ENCODE measurements around the gene PLCB3. TPM values are rescaled to one million over a fixed set of nuclear protein-coding genes. Genes with fewer than 3 reads are reported as not detected.

The PLCB3 gene
- total RNA-seq, 1 donor from 2014 or later, result 12.0 TPM

GRCh38 chr11:64260147-64260708 lies 8.9 kb downstream of the PLCB3 start:
- ATAC-seq, result no peak
- no peak for DNase-seq
- intact Hi-C loops (cut with micrococcal nuclease), result no loop called here

DNA sequence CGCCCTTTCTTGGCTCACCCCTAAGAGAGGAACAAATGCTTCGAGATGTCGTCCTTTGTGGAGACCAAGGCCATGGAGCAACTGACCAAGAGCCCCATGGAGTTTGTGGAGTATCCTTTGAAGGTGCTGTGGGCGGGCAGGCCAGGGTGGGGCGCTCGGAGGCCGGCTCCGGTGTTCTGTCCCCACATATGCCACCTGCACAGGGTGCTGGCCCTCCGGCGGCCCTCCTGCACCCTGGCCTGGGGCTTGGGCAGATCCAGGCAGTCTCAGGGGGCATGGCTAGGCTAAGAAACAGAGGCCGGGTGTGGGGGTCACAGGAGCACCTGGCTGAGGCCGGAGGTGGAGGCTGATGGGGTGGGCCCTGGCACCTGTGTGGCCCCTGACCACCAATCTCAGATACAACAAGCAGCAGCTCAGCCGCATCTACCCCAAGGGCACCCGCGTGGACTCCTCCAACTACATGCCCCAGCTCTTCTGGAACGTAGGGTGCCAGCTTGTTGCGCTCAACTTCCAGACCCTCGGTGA lies 10.3 kb downstream of the PLCB3 start:
- intact Hi-C loops (cut with micrococcal nuclease), result no loop called here
- ATAC-seq, result no peak
- no peak for DNase-seq

- intact Hi-C loops (cut with micrococcal nuclease), result no loop called here
- DNase-seq, result no peak
These were observed 11.1 kb downstream of the PLCB3 start for GRCh38 chr11:64262271-64263002.

DNA sequence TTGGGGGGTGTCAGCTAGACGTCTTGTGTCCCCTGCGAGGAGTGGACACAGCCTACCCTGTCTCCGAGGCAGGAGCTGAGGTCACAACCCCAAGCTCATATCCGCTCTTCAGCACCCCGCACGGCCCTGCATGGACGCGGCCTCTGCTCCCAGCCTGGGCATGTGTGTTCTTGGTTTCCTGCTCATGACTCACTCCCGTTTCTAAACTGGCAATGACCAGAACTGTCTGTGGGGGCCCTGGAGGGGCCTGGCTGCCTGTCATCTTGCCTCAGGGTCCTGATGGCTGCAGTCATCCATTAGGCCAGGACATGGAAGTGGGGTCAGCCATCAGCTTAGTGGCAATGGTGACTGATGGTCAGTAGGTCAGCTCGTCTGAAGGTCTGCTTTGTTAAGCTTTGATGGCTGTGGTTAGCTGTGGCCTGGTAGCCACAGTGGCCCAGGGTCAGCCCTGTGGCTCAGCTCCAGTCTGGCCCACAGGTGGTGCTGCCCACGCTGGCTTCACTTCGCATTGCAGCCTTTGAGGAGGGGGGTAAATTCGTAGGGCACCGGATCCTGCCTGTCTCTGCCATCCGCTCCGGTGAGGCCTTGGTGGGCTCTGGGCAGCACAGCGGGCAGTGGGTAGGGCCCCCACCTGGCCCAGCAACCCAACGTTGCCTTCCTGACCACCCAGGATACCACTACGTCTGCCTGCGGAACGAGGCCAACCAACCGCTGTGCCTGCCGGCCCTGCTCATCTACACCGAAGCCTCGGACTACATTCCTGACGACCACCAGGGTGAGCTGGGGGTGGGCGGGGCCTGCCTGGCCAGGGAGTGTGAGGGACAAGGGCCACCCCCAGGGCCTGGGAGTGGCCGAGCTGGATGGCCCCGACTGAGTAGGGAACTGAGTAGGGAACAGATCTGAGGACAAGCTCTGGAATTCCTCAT lies 12.0 kb downstream of the PLCB3 start:
- DNase-seq (no peak), ATAC-seq (no peak)
- intact Hi-C loops (cut with micrococcal nuclease), result no loop called here

More at GRCh38 chr11:64262271-64263002, 11.1 kb downstream of the PLCB3 start:
- no peak for ATAC-seq

DNA sequence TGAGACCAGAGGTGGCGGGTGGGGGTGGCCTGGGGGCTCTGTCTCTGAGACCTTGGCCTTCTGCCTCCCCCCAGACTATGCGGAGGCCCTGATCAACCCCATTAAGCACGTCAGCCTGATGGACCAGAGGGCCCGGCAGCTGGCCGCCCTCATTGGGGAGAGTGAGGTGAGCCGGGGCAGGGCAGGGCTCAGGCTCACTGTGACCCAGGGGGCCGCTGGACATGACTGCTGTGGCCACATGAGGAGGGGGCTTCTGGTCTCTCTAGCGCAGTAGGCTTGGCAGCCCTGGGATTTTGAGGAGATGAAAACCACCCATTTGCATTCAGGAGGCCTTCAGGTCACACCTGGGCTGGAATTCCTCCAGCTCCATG lies 12.6 kb downstream of the PLCB3 start:
- DNase-seq (no peak), ATAC-seq (no peak)
- intact Hi-C loops (cut with micrococcal nuclease), result no loop called here

- DNase-seq, result no peak
- no peak for ATAC-seq
- intact Hi-C loops (cut with micrococcal nuclease), result no loop called here
These were observed 13.1 kb downstream of the PLCB3 start for GRCh38 chr11:64264371-64264852.

GRCh38 chr11:64265176-64266160 lies 14.1 kb downstream of the PLCB3 start:
- no peak for ATAC-seq
- intact Hi-C loops (cut with micrococcal nuclease), result no loop called here
- no peak for DNase-seq

GRCh38 chr11:64266339-64266738 lies 15.0 kb downstream of the PLCB3 start:
- intact Hi-C loops (cut with micrococcal nuclease), result no loop called here
- ATAC-seq (no peak), DNase-seq (no peak)

GRCh38 chr11:64267207-64267945 lies 16.0 kb downstream of the PLCB3 start:
- intact Hi-C loops (cut with micrococcal nuclease), result no loop called here
- no peak for DNase-seq
- ATAC-seq, result no peak

- DNase-seq (peak; percentile 76), ATAC-seq (peak; percentile 0)
- intact Hi-C loops (cut with micrococcal nuclease), result no loop called here
These were observed 16.9 kb downstream of the PLCB3 start for GRCh38 chr11:64268025-64268892.

- intact Hi-C loops (cut with micrococcal nuclease), result no loop called here
- DNase-seq (peak; percentile 81), ATAC-seq (peak; percentile 22)
These were observed 17.7 kb downstream of the PLCB3 start for GRCh38 chr11:64268893-64269539.

- DNase-seq, result peak; percentile 98
- ATAC-seq, result peak; percentile 85
- intact Hi-C loops (cut with micrococcal nuclease), result no loop called here
These were observed 18.4 kb downstream of the PLCB3 start for GRCh38 chr11:64269540-64270220.

- intact Hi-C loops (cut with micrococcal nuclease), result no loop called here
- DNase-seq (no peak), ATAC-seq (no peak)
These were observed 23.9 kb downstream of the PLCB3 start for GRCh38 chr11:64275031-64275800.

GRCh38 chr11:64275841-64276240 lies 24.5 kb downstream of the PLCB3 start:
- ATAC-seq (no peak), DNase-seq (no peak)
- intact Hi-C loops (cut with micrococcal nuclease), result no loop called here

All from left ventricle myocardium superior (tissue), 1 donor.